H1 (cell line): ENCODE results near the gene HADH. TPM values are rescaled to one million over a fixed set of nuclear protein-coding genes. Genes with fewer than 3 reads are reported as not detected.

Experiments
- CTCF ChIA-PET: fragments of 300-600 bp; sonication (Branson Sonifier 250); formaldehyde crosslinking; loops from one replicate; lab custom pipeline; 2021; ENCODE audit not compliant: partially characterized antibody; lab: Charles Lee
- POLR2A ChIA-PET: fragments of 300-600 bp; sonication (Branson Sonifier 250); formaldehyde crosslinking; loops from one replicate; lab custom pipeline; 2021; ENCODE audit warnings: inconsistent platforms; ENCODE audit not compliant: partially characterized antibody; lab: Charles Lee
- DNase-seq, 2 experiments: peaks; one replicate each; pipeline versions ENCODE4 v3.0.0 to v3.0.0-alpha.2; 2010 to 2022; ENCODE audit warnings: low spot score in 2 of 2, low read depth in 1 of 2, mixed read lengths in 1 of 2
- FAIRE-seq: peaks from 2 replicates; lab custom pipeline; 2011; peaks lifted over from hg19 to GRCh38; lab: Jason Lieb, UNC
- H2AFZ ChIP-seq: 2 replicates; pipeline ENCODE4 v1.8.1; 2012; ENCODE audit warnings: low read length, inconsistent platforms
- H2AK5ac ChIP-seq: 2 replicates; pipeline ENCODE4 v1.6.1; 2013; ENCODE audit warnings: low read depth, low read length
- H2BK120ac ChIP-seq: replicated peaks from 2 replicates; pipeline ENCODE3; 2013; ENCODE audit warnings: low read depth, low read length, inconsistent platforms
- H2BK12ac ChIP-seq: 2 replicates; pipeline ENCODE4 v1.6.1; 2013; ENCODE audit warnings: low read depth, low read length
- H2BK15ac ChIP-seq: 2 replicates; pipeline ENCODE4 v1.6.1; 2013; ENCODE audit warnings: low read length
- H2BK20ac ChIP-seq: 2 replicates; pipeline ENCODE4 v1.6.1; 2013; ENCODE audit warnings: low read length
- H2BK5ac ChIP-seq: 2 replicates; pipeline ENCODE4 v1.6.1; 2013; ENCODE audit warnings: low read depth, low read length
- H3K14ac ChIP-seq: 2 replicates; pipeline ENCODE4 v1.6.1; 2013; ENCODE audit warnings: inconsistent platforms; ENCODE audit not compliant: insufficient read length
- H3K18ac ChIP-seq: 2 replicates; pipeline ENCODE4 v1.6.1; 2013; ENCODE audit warnings: low read length; ENCODE audit errors: extremely low read depth
- H3K23ac ChIP-seq: 2 replicates; pipeline ENCODE4 v1.6.1; 2013; ENCODE audit warnings: inconsistent platforms; ENCODE audit not compliant: insufficient read length
- H3K23me2 ChIP-seq: 2 replicates; pipeline ENCODE4 v1.6.1; 2013; ENCODE audit warnings: low read depth, low read length
- H3K27ac ChIP-seq: 2 replicates; pipeline ENCODE4 v1.6.1; 2011; ENCODE audit warnings: low read depth, low read length, inconsistent platforms
- H3K27me3 ChIP-seq, 4 experiments: replicated peaks in 1 of 4; 1 replicate in 1 of 4; 2 replicates in 3 of 4; pipeline versions ENCODE4 v1.6.1 to v1.8.1; 2011 to 2013; ENCODE audit warnings: low read length in 3 of 4, mild to moderate bottlenecking in 3 of 4, inconsistent platforms in 2 of 4, mixed read lengths in 2 of 4, moderate library complexity in 1 of 4; ENCODE audit not compliant: control insufficient read depth in 3 of 4, insufficient read depth in 3 of 4; ENCODE audit errors: extremely low read depth in 1 of 4
- H3K36me3 ChIP-seq, 4 experiments: 2 replicates each; pipeline versions ENCODE4 v1.6.1 to v1.8.1; 2011 to 2013; ENCODE audit warnings: mild to moderate bottlenecking in 4 of 4, low read length in 3 of 4, moderate library complexity in 2 of 4, control low read depth in 1 of 4, inconsistent platforms in 1 of 4; ENCODE audit not compliant: insufficient read depth in 4 of 4, control insufficient read depth in 2 of 4
- H3K4ac ChIP-seq: replicated peaks from 2 replicates; pipeline ENCODE3; 2013; ENCODE audit warnings: low read length, low read depth, mixed read lengths, inconsistent platforms; ENCODE audit not compliant: insufficient read length
- H3K4me1 ChIP-seq, 4 experiments: replicated peaks in 1 of 4; 1 replicate in 1 of 4; 2 replicates in 3 of 4; pipeline versions ENCODE4 v1.6.1 to v1.8.1; 2011 to 2013; ENCODE audit warnings: low read length in 3 of 4, inconsistent platforms in 2 of 4, mixed read lengths in 1 of 4; ENCODE audit not compliant: insufficient read depth in 4 of 4, control insufficient read depth in 3 of 4
- H3K4me2 ChIP-seq, 2 experiments: 2 replicates each; pipeline versions ENCODE4 v1.6.1 to v1.8.1; 2011 to 2013; ENCODE audit warnings: low read depth in 2 of 2, low read length in 2 of 2, control low read depth in 1 of 2, inconsistent platforms in 1 of 2, mild to moderate bottlenecking in 1 of 2; ENCODE audit not compliant: insufficient read depth in 1 of 2
- H3K4me3 ChIP-seq, 4 experiments: fragments of 200-600, 300-600 bp in 1 of 4; sonication (generic), shearing (Covaris generic), sonication (Bioruptor Twin) in 1 of 4; 2 replicates each; pipeline versions ENCODE4 v1.5.1 to v1.8.1; 2011 to 2016; ENCODE audit warnings: low read length in 4 of 4, low read depth in 3 of 4, control low read depth in 2 of 4, inconsistent platforms in 2 of 4, mild to moderate bottlenecking in 2 of 4, mixed read lengths in 1 of 4, moderate library complexity in 1 of 4; ENCODE audit not compliant: insufficient read depth in 2 of 4; ENCODE audit errors: extremely low read depth in 1 of 4
- H3K56ac ChIP-seq: replicated peaks from 2 replicates; pipeline ENCODE3; 2013; ENCODE audit warnings: low read depth, mild to moderate bottlenecking, mixed read lengths, low read length, inconsistent platforms; ENCODE audit not compliant: insufficient read length
- H3K79me1 ChIP-seq: 2 replicates; pipeline ENCODE4 v1.6.1; 2013; ENCODE audit warnings: low read depth, low read length, control low read depth
- H3K79me2 ChIP-seq, 2 experiments: 2 replicates each; pipeline versions ENCODE4 v1.6.1 to v1.8.1; 2012 to 2013; ENCODE audit warnings: low read length in 2 of 2, mild to moderate bottlenecking in 2 of 2, inconsistent platforms in 1 of 2; ENCODE audit not compliant: insufficient read depth in 2 of 2, control insufficient read depth in 1 of 2
- H3K9ac ChIP-seq, 4 experiments: replicated peaks in 1 of 4; 1 replicate in 1 of 4; 2 replicates in 3 of 4; pipeline versions ENCODE4 v1.6.1 to v1.8.1; 2011 to 2013; ENCODE audit warnings: low read depth in 3 of 4, low read length in 3 of 4, control low read depth in 2 of 4, mild to moderate bottlenecking in 2 of 4, moderate library complexity in 2 of 4, inconsistent platforms in 1 of 4; ENCODE audit errors: extremely low read depth in 1 of 4
- H3K9me3 ChIP-seq, 2 experiments: 2 replicates each; pipeline versions ENCODE4 v1.6.1 to v1.8.1; 2012 to 2013; ENCODE audit warnings: mild to moderate bottlenecking in 2 of 2, moderate library complexity in 2 of 2, control low read depth in 1 of 2, inconsistent platforms in 1 of 2, low read depth in 1 of 2, low read length in 1 of 2, mixed read lengths in 1 of 2; ENCODE audit not compliant: insufficient read depth in 2 of 2
- H4K20me1 ChIP-seq, 2 experiments: replicated peaks in 1 of 2; 2 replicates each; pipeline versions ENCODE3 to v1.8.1; 2011 to 2013; ENCODE audit warnings: inconsistent platforms in 2 of 2, low read length in 2 of 2, mild to moderate bottlenecking in 1 of 2; ENCODE audit not compliant: insufficient read depth in 2 of 2, control insufficient read depth in 1 of 2
- H4K5ac ChIP-seq: 2 replicates; pipeline ENCODE4 v1.6.1; 2013; ENCODE audit warnings: low read length, low read depth, mixed read lengths, inconsistent platforms; ENCODE audit not compliant: insufficient read length
- H4K8ac ChIP-seq: 2 replicates; pipeline ENCODE4 v1.8.0; 2013; ENCODE audit warnings: mild to moderate bottlenecking, moderate library complexity, low read length, inconsistent platforms; ENCODE audit not compliant: insufficient read depth; ENCODE audit errors: extremely low read depth
- H4K91ac ChIP-seq: replicated peaks from 2 replicates; pipeline ENCODE3; 2013; ENCODE audit warnings: low read length, mixed read lengths, inconsistent platforms; ENCODE audit not compliant: insufficient read length
- ASH2L ChIP-seq: fragments of 200-600, 300-600 bp; sonication (generic); IDR thresholded peaks from one replicate; pipeline ENCODE4 v1.7.1; 2017; ENCODE audit warnings: low read length
- NRF1 ChIP-seq: IDR thresholded peaks from 2 replicates; pipeline ENCODE4 v1.6.1; 2011; ENCODE audit warnings: mild to moderate bottlenecking, low read depth, low read length, improper control_type of control experiment
- POU5F1 ChIP-seq: IDR thresholded peaks from 2 replicates; pipeline ENCODE4 v1.6.1; 2011; ENCODE audit warnings: low read depth, mild to moderate bottlenecking, low read length, moderate library complexity
- RAD21 ChIP-seq, 2 experiments: IDR thresholded peaks in 1 of 2; conservative IDR thresholded peaks in 1 of 2; 2 replicates each; pipeline ENCODE4 v1.6.1; 2011; ENCODE audit warnings: low read depth in 2 of 2, low read length in 2 of 2, improper control_type of control experiment in 1 of 2, inconsistent platforms in 1 of 2, mild to moderate bottlenecking in 1 of 2, moderate library complexity in 1 of 2
- SUZ12 ChIP-seq: fragments of 200-600 bp; sonication (generic); IDR thresholded peaks from 2 replicates; pipeline ENCODE4 v1.6.1; 2012; ENCODE audit warnings: mild to moderate bottlenecking, inconsistent platforms, low read length, moderate library complexity, mixed read lengths
- TEAD4 ChIP-seq: IDR thresholded peaks from 2 replicates; pipeline ENCODE4 v1.6.1; 2012; ENCODE audit warnings: low read depth, low read length, inconsistent platforms, mixed read lengths
- WGBS, 2 experiments: shearing (Covaris generic) in 1 of 2; methylation state at CpG; one replicate each; pipeline versions ENCODE4 v1.1.6 to v1.1.7; 2013 to 2015; ENCODE audit warnings: low lambda C conversion rate in 2 of 2, mixed read lengths in 2 of 2, inconsistent platforms in 1 of 2, low coverage in 1 of 2, missing lambda C conversion rate in 1 of 2; ENCODE audit not compliant: insufficient replicate concordance in 2 of 2, insufficient coverage in 1 of 2, insufficient read length in 1 of 2; ENCODE audit errors: extremely low coverage in 1 of 2, missing lambda C conversion rate in 1 of 2; 5-methylcytosine and 5-hydroxymethylcytosine counted together
- polyA plus RNA-seq, 7 experiments: library from polyadenylated mRNA; depleted of rRNA in 3 of 7; stranded (reverse) in 5 of 7; unstranded in 2 of 7; fragments of >200 nt in 5 of 7; fragments of 200-250 nt in 2 of 7; gene quantifications; 1 replicate in 5 of 7; 2 replicates in 1 of 7; 4 replicates in 1 of 7; pipeline versions ENCODE4 v1.2.1 to v1.2.3, GENCODE V29; 2011 to 2013; ENCODE audit warnings: missing spikeins in 2 of 7, mixed read lengths in 2 of 7
- total RNA-seq: library from RNA; stranded (reverse); fragmentation: NEBNext Ultra II Directional; extraction: Animal tissue kit (Norgen Biotek cat#: 25700); gene quantifications from 2 replicates; pipeline ENCODE4 v1.2.1, GENCODE V29; 2021
- TF ChIP-seq, protein P1 (sequence below): IDR thresholded peaks from 2 replicates; pipeline ENCODE4 v1.6.1; 2012; ENCODE audit warnings: low read length, inconsistent platforms
- TF ChIP-seq, protein P2 (sequence below), 3 experiments: IDR thresholded peaks; 1 replicate in 2 of 3; 2 replicates in 1 of 3; pipeline versions ENCODE4 v1.5.1 to v1.6.1; 2011; ENCODE audit warnings: low read length in 3 of 3, mild to moderate bottlenecking in 3 of 3, inconsistent platforms in 2 of 3, low read depth in 1 of 3, moderate library complexity in 1 of 3; ENCODE audit not compliant: insufficient read depth in 1 of 3; ENCODE audit errors: control extremely low read depth in 1 of 3

HADH gene
- total and polyA plus RNA-seq, 2 of the 8 experiments (the other 6 are each of a cell fraction or from before 2014, with no cell fraction given) = 47.5 to 54.4 TPM

DNA sequence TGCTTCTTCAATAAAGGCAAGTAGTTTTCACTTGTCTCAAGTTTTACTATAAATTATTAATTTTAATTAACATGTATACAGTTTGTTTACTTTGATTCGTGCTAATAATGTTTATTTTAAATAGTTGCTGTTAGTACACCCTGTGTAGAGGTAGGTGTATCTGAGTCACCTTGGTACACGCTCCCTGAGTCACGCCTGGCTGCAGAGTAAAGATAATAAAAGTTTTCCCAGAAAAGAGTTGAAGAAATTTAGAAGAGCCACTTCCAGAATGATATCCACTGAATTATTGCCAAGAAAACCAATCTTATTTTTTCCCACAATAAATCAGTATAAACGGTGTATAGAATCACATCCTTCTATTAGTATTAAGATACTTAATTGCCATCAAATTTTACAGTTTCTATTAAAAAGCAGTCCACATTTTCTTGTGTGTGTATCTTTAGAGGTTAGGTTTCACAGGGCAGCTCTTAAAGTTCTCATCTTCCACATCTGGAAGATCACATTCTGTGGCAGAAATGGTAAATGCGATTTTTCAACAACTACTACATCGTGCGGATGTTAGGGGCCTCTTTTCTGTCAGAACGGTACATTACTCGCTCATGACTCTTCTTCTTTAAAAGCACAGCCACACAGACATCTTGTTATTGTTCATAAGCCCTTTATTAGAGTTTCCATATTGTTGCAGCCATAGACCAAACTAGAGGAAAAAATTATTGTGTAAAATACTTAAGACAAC lies 55.4 kb downstream of the HADH start:
- H3K27ac ChIP-seq = no peak overlapping the region
- H3K79me1 ChIP-seq = no peaks in the 10 kb centered on the region
- H2AFZ ChIP-seq = no peak overlapping the region
- ChIA-PET POLR2A (interaction anchor here (2.1 kb wide), 1 partner anchor 9 kb away, joined by 6 read pairs; no protein-coding TSS in a partner anchor), CTCF (interaction anchor here (0.9 to 3.9 kb wide), 3 partner anchors 9 to 25 kb away, joined by 3 to 20 read pairs (median 6); no protein-coding TSS in a partner anchor)
- H2BK12ac ChIP-seq = no peak overlapping the region
- no peak overlapping the region for H3K14ac ChIP-seq
- H3K4me1 ChIP-seq = no peaks in the 10 kb centered on the region
- no peak overlapping the region for H3K18ac ChIP-seq
- no peak overlapping the region for H4K5ac ChIP-seq
- no peaks in the 10 kb centered on the region for H3K79me2 ChIP-seq
- FAIRE-seq = no peak
- no peak overlapping the region for H4K8ac ChIP-seq
- H3K27me3 ChIP-seq = no peaks in the 10 kb centered on the region
- H3K4ac ChIP-seq = no peak overlapping the region
- no peaks in the 10 kb centered on the region for H3K23me2 ChIP-seq
- H2BK5ac ChIP-seq = no peak overlapping the region
- no peak overlapping the region for H2BK15ac ChIP-seq
- H3K36me3 ChIP-seq = no peaks in the 10 kb centered on the region
- no peaks in the 10 kb centered on the region for H4K20me1 ChIP-seq
- H2BK20ac ChIP-seq = no peak overlapping the region
- no peak overlapping the region for H4K91ac ChIP-seq
- no peak overlapping the region for H2AK5ac ChIP-seq
- H3K9ac ChIP-seq = no peak overlapping the region
- WGBS, 2 experiments = 88% methylated on average over 9 of the region's 9 CpGs; no CpG with 5 or more reads in 1 of the 2 experiments
- no peak overlapping the region for H3K4me3 ChIP-seq
- no peak overlapping the region for H2BK120ac ChIP-seq
- no peak for DNase-seq
- no peak overlapping the region for H3K56ac ChIP-seq
- H3K23ac ChIP-seq = no peak overlapping the region
- H3K9me3 ChIP-seq = no peaks in the 10 kb centered on the region
- no peak overlapping the region for H3K4me2 ChIP-seq
- TF ChIP-seq SUZ12 (no peak), NRF1 (no peak), TEAD4 (no peak), RAD21 (IDR thresholded peaks at IDR 0.05 in 1 of 2, conservative IDR thresholded peaks at IDR 0.05 in 1 of 2; ENCODE audit: low read depth in 2 of 2, low read length in 2 of 2) (no peak), POU5F1 (no peak), ASH2L (no peak)
- TF ChIP-seq, protein P1, sequence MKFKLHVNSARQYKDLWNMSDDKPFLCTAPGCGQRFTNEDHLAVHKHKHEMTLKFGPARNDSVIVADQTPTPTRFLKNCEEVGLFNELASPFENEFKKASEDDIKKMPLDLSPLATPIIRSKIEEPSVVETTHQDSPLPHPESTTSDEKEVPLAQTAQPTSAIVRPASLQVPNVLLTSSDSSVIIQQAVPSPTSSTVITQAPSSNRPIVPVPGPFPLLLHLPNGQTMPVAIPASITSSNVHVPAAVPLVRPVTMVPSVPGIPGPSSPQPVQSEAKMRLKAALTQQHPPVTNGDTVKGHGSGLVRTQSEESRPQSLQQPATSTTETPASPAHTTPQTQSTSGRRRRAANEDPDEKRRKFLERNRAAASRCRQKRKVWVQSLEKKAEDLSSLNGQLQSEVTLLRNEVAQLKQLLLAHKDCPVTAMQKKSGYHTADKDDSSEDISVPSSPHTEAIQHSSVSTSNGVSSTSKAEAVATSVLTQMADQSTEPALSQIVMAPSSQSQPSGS = no peak
- TF ChIP-seq, protein P2, sequence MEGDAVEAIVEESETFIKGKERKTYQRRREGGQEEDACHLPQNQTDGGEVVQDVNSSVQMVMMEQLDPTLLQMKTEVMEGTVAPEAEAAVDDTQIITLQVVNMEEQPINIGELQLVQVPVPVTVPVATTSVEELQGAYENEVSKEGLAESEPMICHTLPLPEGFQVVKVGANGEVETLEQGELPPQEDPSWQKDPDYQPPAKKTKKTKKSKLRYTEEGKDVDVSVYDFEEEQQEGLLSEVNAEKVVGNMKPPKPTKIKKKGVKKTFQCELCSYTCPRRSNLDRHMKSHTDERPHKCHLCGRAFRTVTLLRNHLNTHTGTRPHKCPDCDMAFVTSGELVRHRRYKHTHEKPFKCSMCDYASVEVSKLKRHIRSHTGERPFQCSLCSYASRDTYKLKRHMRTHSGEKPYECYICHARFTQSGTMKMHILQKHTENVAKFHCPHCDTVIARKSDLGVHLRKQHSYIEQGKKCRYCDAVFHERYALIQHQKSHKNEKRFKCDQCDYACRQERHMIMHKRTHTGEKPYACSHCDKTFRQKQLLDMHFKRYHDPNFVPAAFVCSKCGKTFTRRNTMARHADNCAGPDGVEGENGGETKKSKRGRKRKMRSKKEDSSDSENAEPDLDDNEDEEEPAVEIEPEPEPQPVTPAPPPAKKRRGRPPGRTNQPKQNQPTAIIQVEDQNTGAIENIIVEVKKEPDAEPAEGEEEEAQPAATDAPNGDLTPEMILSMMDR (IDR thresholded peaks at IDR 0.05; ENCODE audit: control extremely low read depth in 1 of 3, insufficient read depth in 1 of 3, low read depth in 1 of 3, low read length in 3 of 3) = no peak
